GM15510 (cell line): ENCODE measurements around the gene RNF112.

Experiments used
- POLR2A ChIP-seq: IDR thresholded peaks from 3 replicates; pipeline ENCODE4 v1.6.1; 2011; ENCODE audit warnings: borderline replicate concordance; ENCODE audit not compliant: insufficient read length; ENCODE audit errors: extremely low read depth

The RNF112 gene

GRCh38 chr17:19433255-19433654 is 22.2 kb downstream of the RNF112 start:
- no peak for TF ChIP-seq POLR2A

GRCh38 chr17:19433727-19434340 is 22.8 kb downstream of the RNF112 start:
- no peak for TF ChIP-seq POLR2A

GRCh38 chr17:19440421-19440820 is 29.4 kb downstream of the RNF112 start:
- no peak for TF ChIP-seq POLR2A

- no peak for TF ChIP-seq POLR2A
Observed at GRCh38 chr17:19442731-19443130, 31.7 kb downstream of the RNF112 start.

GRCh38 chr17:19443148-19443547 is 32.1 kb downstream of the RNF112 start:
- no peak for TF ChIP-seq POLR2A

- TF ChIP-seq POLR2A, result no peak
Observed at GRCh38 chr17:19445105-19445504, 34.1 kb downstream of the RNF112 start.

GRCh38 chr17:19447085-19447583 is 36.1 kb downstream of the RNF112 start:
- no peak for TF ChIP-seq POLR2A

- TF ChIP-seq POLR2A, result no peak
Observed at GRCh38 chr17:19448341-19449268, 37.6 kb downstream of the RNF112 start.

GRCh38 chr17:19449656-19450055 is 38.6 kb downstream of the RNF112 start:
- TF ChIP-seq POLR2A, result no peak

GRCh38 chr17:19453296-19453695 is 42.3 kb downstream of the RNF112 start:
- no peak for TF ChIP-seq POLR2A

- TF ChIP-seq POLR2A, result no peak
Observed at GRCh38 chr17:19454074-19454473, 43.0 kb downstream of the RNF112 start.

GRCh38 chr17:19456016-19456927 is 45.2 kb downstream of the RNF112 start:
- TF ChIP-seq POLR2A, result no peak

GRCh38 chr17:19457046-19457445 is 46.0 kb downstream of the RNF112 start:
- no peak for TF ChIP-seq POLR2A

- no peak for TF ChIP-seq POLR2A
Observed at GRCh38 chr17:19457830-19458271, 46.8 kb downstream of the RNF112 start.
